Gastrocnemius medialis (tissue), 4 donors: Measurements from ENCODE around the gene TEX54. TPM values are rescaled to one million over a fixed set of nuclear protein-coding genes. Genes with fewer than 3 reads are reported as not detected.

Source experiments
- ATAC-seq, 2 donors: fragments of 150-250 bp; one replicate each; pipeline ENCODE4 v1.9.1; 2016
- DNase-seq, 2 donors: peaks; one replicate each; pipeline ENCODE4 v3.0.0-alpha.2; 2019
- H3K27ac ChIP-seq, 4 donors: fragments of 200-600 bp; sonication (generic); 1 replicate in 1 of 4; 2 replicates in 3 of 4; pipeline ENCODE4 v1.5.1; 2016 to 2018; ENCODE audit warnings: mild to moderate bottlenecking in 2 of 4, moderate library complexity in 1 of 4
- H3K27me3 ChIP-seq, 3 donors: fragments of 200-600 bp; sonication (generic) in 2 of 3; 1 replicate in 1 of 3; 2 replicates in 2 of 3; pipeline versions ENCODE4 v1.5.1 to v1.6.0; 2016 to 2019; ENCODE audit warnings: mild to moderate bottlenecking in 1 of 3, moderate library complexity in 1 of 3
- H3K36me3 ChIP-seq, 2 donors: fragments of 200-600 bp; sonication (generic) in 1 of 2; one replicate each; pipeline ENCODE4 v1.5.1; 2017 to 2018
- H3K4me1 ChIP-seq, 2 donors: fragments of 200-600 bp; sonication (generic) in 1 of 2; one replicate each; pipeline ENCODE4 v1.5.1; 2016 to 2017; ENCODE audit warnings: mild to moderate bottlenecking in 2 of 2
- H3K4me3 ChIP-seq, 4 donors: fragments of 200-600 bp; sonication (generic) in 3 of 4; 1 replicate in 1 of 4; 2 replicates in 3 of 4; pipeline ENCODE4 v1.5.1; 2016 to 2019; ENCODE audit warnings: mild to moderate bottlenecking in 2 of 4
- H3K9me3 ChIP-seq, 3 donors: fragments of 200-600 bp; sonication (generic) in 2 of 3; 1 replicate in 1 of 3; 2 replicates in 2 of 3; pipeline ENCODE4 v1.5.1; 2016 to 2019
- CTCF ChIP-seq, 5 experiments: fragments of 450-650 bp in 3 of 5; fragments of 200-600 bp in 2 of 5; sonication (generic) in 2 of 5; IDR thresholded peaks in 4 of 5; conservative IDR thresholded peaks in 1 of 5; 1 replicate in 4 of 5; 2 replicates in 1 of 5; pipeline ENCODE4 v1.5.1; 2016 to 2019; ENCODE audit warnings: antibody characterized with exemption in 5 of 5, mild to moderate bottlenecking in 3 of 5, moderate library complexity in 3 of 5
- POLR2A ChIP-seq, 2 donors: fragments of 450-650 bp; IDR thresholded peaks; one replicate each; pipeline ENCODE4 v1.6.1; 2017; ENCODE audit warnings: antibody characterized with exemption in 2 of 2, mild to moderate bottlenecking in 2 of 2, moderate library complexity in 2 of 2
- in situ Hi-C, 4 donors: fragments of 200-750 bp; cut with MboI; loops; one replicate each; pipeline versions ENCODE4 v1.15.0 to v1.8.0; 2017; ENCODE audit warnings: low sequenced_read_pairs in 4 of 4
- intact Hi-C: fragments of 100-400 bp; cut with DNase I; formaldehyde crosslinking; loops from one replicate; pipeline ENCODE4 v1.15.1; 2023; ENCODE audit warnings: low total_unique reads
- total RNA-seq, 4 donors: library from RNA; depleted of rRNA; stranded (reverse); fragments of >200 nt; gene quantifications; one replicate each; pipeline versions ENCODE4 v1.1.0 to v1.2.3, GENCODE V29; 2016

The TEX54 gene
- total RNA-seq, 4 donors from 2014 or later = not detected

- H3K4me3 ChIP-seq = no peak overlapping the region
- no peaks in the 10 kb centered on the region for H3K4me1 ChIP-seq
- no peak overlapping the region for H3K27ac ChIP-seq
- no peaks in the 10 kb centered on the region for H3K27me3 ChIP-seq
- H3K9me3 ChIP-seq = no peaks in the 10 kb centered on the region
- TF ChIP-seq CTCF (IDR thresholded peaks at IDR 0.05 in 4 of 5, conservative IDR thresholded peaks at IDR 0.05 in 1 of 5) (no peak), POLR2A (IDR thresholded peaks at IDR 0.05) (no peak)
- DNase-seq (no peak), ATAC-seq (no peak)
- in situ Hi-C loops (no loop called here), intact Hi-C loops (no loop called here)
- peaks cover 0 to 48% of the 10 kb centered on the region in 2 donors for H3K36me3 ChIP-seq
Measured at GRCh38 chr11:62817129-62817528, 15.5 kb downstream of the TEX54 start.

- peaks cover 0 to 42% of the 10 kb centered on the region in 2 donors for H3K36me3 ChIP-seq
- in situ Hi-C loops = no loop called here
- no peaks in the 10 kb centered on the region for H3K4me1 ChIP-seq
- H3K27ac ChIP-seq = no peak overlapping the region
- no peaks in the 10 kb centered on the region for H3K9me3 ChIP-seq
- no peak overlapping the region for H3K4me3 ChIP-seq
- no peak for ATAC-seq
- no peaks in the 10 kb centered on the region for H3K27me3 ChIP-seq
- intact Hi-C loops = no loop called here
- DNase-seq = no peak
- no peak for TF ChIP-seq POLR2A (IDR thresholded peaks at IDR 0.05)
- TF ChIP-seq CTCF (IDR thresholded peaks at IDR 0.05 in 4 of 5, conservative IDR thresholded peaks at IDR 0.05 in 1 of 5) = no peak
Measured at GRCh38 chr11:62816557-62816956, 16.1 kb downstream of the TEX54 start.

- TF ChIP-seq CTCF (IDR thresholded peaks at IDR 0.05 in 4 of 5, conservative IDR thresholded peaks at IDR 0.05 in 1 of 5) = no peak
- no peak for TF ChIP-seq POLR2A (IDR thresholded peaks at IDR 0.05)
- H3K36me3 ChIP-seq = peaks cover 0 to 10% of the 10 kb centered on the region in 2 donors
- no peak for ATAC-seq
- no peaks in the 10 kb centered on the region for H3K9me3 ChIP-seq
- in situ Hi-C loops (no loop called here), intact Hi-C loops (no loop called here)
- no peak for DNase-seq
- H3K4me1 ChIP-seq = peaks cover 7% of the 10 kb centered on the region in 2 donors
- H3K27ac ChIP-seq = peak overlapping the region in 1 of 4 donors; percentile 9
- H3K4me3 ChIP-seq = no peak overlapping the region
- H3K27me3 ChIP-seq = no peaks in the 10 kb centered on the region
Measured at GRCh38 chr11:62811659-62812058, 21.0 kb downstream of the TEX54 start.

DNA sequence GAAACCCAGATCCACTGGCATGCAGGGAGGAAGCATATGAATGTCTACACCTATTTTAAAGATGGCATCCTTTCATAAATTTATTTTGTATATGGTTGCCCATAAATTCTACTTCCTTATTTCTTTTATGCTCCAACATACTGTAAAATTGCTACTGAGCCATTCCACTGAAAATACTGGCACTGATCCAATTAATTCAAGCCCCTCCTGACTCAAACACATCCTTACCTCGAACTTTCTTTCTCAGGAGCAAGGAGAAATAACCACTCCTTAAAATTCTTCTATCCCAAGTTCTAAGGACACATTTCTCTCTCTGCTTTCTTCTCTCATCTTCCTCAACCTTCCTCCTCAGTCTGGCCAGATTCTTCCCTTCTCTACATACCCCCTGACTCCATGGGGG is 21.9 kb downstream of the TEX54 start:
- TF ChIP-seq CTCF (IDR thresholded peaks at IDR 0.05 in 4 of 5, conservative IDR thresholded peaks at IDR 0.05 in 1 of 5) = no peak
- no peak for TF ChIP-seq POLR2A (IDR thresholded peaks at IDR 0.05)
- Histone ChIP-seq H3K4me3 (no peak overlapping the region), H3K36me3 (peaks cover 0 to 3% of the 10 kb centered on the region in 2 donors), H3K4me1 (peaks cover 14 to 16% of the 10 kb centered on the region in 2 donors), H3K27me3 (no peaks in the 10 kb centered on the region), H3K9me3 (no peaks in the 10 kb centered on the region), H3K27ac (peak overlapping the region in 1 of 4 donors; percentile 9)
- no peak for ATAC-seq
- DNase-seq = no peak
- in situ Hi-C loops (no loop called here), intact Hi-C loops (no loop called here)

- Histone ChIP-seq H3K27ac (peak overlapping the region; percentile 91 to 98 (median 94)), H3K4me1 (peaks cover 24 to 28% of the 10 kb centered on the region in 2 donors), H3K9me3 (no peaks in the 10 kb centered on the region), H3K4me3 (peak overlapping the region; percentile 62 to 95 (median 78)), H3K36me3 (peaks cover 0 to 21% of the 10 kb centered on the region in 2 donors), H3K27me3 (no peaks in the 10 kb centered on the region)
- intact Hi-C loops = loop anchor here (2.0 kb wide), 1 partner anchor 26 kb away; the partner anchor contains the start of genes STX5 and TEX54
- DNase-seq (peak; percentile 73 to 85), ATAC-seq (peak; percentile 82 to 83)
- TF ChIP-seq POLR2A (IDR thresholded peaks at IDR 0.05) (peak in 1 of 2 donors; percentile 26), CTCF (IDR thresholded peaks at IDR 0.05 in 4 of 5, conservative IDR thresholded peaks at IDR 0.05 in 1 of 5) (no peak)
- in situ Hi-C loops = no loop called here
Measured at GRCh38 chr11:62806611-62807121, 26.0 kb downstream of the TEX54 start.
